HG03196 (cell line): ENCODE measurements around the gene ERBB3.
A peak's percentile ranks its signal among the peaks of the same experiment; 100 is the strongest.
"Not testable (repeated sequence)": the region's sequence is repeated elsewhere in the genome, so short reads cannot be mapped to it uniquely, and the experiment has no call there.

Experiments
- ATAC-seq: cut with Tn5 transposase; IDR thresholded peaks from one replicate; pipeline ENCODE4 v1.9.1; 2021; ENCODE audit not compliant: unreplicated experiment

ERBB3 gene

DNA sequence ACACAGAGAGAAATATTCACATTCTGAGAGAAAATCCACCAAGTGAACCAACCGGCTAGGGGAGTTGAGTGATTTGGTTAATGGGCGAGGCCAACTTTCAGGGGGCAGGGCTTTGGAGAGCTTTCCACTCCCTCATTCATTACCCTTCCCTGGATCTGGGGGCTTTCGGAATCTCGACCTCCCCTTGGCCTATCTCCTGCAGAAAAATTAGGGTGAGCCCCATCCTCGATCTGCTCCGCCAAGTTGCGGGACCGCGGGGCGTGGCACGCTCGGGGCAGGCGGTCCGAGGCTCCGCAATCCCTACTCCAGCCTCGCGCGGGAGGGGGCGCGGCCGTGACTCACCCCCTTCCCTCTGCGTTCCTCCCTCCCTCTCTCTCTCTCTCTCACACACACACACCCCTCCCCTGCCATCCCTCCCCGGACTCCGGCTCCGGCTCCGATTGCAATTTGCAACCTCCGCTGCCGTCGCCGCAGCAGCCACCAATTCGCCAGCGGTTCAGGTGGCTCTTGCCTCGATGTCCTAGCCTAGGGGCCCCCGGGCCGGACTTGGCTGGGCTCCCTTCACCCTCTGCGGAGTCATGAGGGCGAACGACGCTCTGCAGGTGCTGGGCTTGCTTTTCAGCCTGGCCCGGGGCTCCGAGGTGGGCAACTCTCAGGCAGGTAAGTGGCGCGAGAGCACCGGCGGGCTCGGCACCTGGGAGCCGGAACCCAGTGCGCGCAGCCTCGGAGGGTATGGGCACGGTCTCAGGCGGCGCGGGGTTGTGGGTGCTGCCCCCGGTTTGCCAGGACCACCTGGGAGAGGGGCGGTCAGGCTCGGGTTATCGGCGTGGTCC, at the start of gene ERBB3:
ERBB3 (plus strand) TSS at position 443 of the 833 bp plus-strand sequence; CDS start at position 579, 136 bp downstream.
- no peak for ATAC-seq

DNA sequence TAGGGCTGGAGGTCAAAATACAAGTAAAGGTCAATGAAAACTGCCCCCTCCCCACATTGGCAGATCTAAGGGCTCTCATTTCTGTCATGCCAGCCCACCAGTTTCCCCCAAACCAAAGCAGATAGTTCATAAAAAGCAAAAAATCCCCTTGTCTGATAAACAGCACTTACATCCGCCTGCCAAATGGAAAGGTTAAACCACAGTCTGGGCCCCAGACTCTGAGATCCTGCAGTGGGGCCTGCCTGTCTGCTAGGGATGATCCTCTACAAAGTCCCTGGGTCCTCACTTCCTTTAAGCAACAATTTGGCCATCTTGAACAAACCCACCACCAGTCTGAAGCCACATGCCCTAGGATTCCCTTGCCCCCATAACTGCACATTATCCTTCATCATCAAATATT, 48.0 kb upstream of the ERBB3 start:
- ATAC-seq = no peak

DNA sequence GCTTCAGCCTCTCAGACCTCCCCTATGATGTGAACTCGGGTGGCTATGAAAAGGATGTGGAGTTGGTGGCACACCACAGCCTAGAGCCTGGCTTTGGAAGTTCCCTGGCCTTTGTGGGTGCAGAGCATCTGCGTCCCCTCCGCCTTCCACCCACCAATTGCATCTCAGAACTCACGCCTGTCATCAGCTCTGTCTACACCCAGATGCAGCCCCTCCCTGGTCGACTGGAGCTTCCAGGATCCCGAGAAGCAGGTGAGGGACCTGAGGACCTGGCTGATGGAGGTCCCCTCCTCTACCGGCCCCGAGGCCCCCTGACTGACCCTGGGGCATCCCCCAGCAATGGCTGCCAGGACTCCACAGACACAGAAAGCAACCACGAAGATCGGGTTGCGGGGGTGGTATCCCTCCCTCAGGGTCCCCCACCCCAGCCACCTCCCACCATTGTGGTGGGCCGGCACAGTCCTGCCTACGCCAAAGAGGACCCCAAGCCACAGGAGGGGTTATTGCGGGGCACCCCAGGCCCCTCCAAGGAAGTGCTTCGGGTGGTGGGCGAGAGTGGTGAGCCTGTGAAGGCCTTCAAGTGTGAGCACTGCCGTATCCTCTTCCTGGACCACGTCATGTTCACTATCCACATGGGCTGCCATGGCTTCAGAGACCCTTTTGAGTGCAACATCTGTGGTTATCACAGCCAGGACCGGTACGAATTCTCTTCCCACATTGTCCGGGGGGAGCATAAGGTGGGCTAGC, 45.2 kb upstream of the ERBB3 start:
- no peak for ATAC-seq

GRCh38 chr12:56037161-56037560, 42.8 kb upstream of the ERBB3 start:
- no peak for ATAC-seq

DNA sequence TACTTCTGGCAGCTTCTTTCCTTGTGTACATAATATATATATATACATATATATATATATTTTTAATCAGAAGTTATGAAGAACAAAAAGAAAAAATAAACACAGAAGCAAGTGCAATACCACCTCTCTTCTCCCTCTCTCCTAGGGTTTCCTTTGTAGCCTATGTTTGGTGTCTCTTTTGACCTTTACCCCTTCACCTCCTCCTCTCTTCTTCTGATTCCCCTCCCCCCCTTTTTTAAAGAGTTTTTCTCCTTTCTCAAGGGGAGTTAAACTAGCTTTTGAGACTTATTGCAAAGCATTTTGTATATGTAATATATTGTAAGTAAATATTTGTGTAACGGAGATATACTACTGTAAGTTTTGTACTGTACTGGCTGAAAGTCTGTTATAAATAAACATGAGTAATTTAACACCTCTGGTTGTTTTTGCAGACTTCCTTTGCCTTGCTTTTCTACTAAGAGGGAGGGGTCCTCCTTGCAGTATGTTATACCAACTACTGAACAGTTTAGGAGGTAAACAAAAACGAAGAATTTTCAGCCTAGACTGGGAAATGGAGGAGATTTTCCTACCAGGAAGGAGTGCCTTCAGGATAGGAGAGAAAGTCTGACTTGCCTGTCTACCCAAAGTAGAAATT, 41.8 kb upstream of the ERBB3 start:
- no peak for ATAC-seq

GRCh38 chr12:56040151-56040550, 39.8 kb upstream of the ERBB3 start:
- ATAC-seq = no peak

- ATAC-seq = no peak
These were observed 38.9 kb upstream of the ERBB3 start for GRCh38 chr12:56040963-56041551.

DNA sequence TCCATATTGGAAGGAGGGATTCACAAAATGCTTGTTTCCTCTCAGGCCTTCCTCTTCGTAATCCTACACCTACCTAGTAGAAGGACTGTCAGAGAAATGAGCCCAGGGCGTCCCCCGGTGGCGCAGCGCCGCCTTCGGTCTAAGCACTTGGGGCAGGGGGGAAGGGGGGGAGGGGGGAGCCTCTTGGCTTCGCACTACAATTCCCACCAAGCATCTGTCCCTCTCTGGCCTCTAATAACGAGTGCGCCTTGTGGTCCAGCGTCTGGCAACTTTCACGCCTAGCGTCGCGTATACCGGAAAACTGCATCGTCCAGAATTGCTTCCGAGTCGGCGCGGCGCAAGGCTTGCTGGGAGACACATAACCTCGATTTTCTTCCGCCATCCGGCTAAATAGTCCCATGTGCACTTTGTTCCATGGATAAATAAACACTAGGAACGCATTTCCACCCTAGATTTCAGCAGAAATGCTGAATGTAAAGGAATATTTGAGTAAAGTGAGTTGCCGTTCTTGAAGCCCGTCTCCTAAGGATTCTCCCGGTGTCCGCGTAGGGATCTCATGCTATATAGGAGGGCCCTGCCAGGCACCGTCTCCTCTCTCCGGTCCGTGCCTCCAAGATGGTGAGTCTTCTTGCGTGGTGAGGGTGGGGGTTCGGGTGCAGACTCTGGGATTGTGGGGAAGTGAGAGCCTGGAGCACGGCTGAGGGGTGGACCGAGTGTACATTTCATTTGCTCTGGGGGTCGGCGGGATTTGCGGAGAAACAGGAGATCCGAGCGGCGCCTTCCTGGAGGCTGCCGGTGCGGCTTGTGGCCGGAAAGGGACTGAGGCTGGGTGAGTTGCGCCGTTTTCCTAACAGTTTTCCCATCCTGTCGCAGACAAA, 38.2 kb upstream of the ERBB3 start, which contains the start of gene RPS26:
RPS26 (plus strand) TSS at position 367 of the 878 bp plus-strand sequence; CDS start at position 616, 249 bp downstream.
- peak; percentile 92 for ATAC-seq

DNA sequence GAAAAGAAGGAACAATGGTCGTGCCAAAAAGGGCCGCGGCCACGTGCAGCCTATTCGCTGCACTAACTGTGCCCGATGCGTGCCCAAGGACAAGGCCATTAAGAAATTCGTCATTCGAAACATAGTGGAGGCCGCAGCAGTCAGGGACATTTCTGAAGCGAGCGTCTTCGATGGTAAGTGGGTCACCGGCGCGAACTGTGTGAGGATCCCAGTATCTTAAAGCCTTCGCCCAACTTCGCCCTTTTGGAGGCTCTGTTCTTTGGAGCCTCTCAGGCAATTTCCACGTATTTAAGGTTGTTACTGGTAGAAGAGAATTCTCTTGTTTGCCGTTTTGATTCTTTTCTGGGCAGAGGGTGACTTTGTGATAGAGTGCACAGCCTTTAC, 37.5 kb upstream of the ERBB3 start:
- not testable (repeated sequence) for ATAC-seq

GRCh38 chr12:56042843-56043242, 37.1 kb upstream of the ERBB3 start:
- no peak for ATAC-seq

GRCh38 chr12:56046027-56046780, 33.8 kb upstream of the ERBB3 start:
- ATAC-seq = no peak

GRCh38 chr12:56053407-56053893, 26.5 kb upstream of the ERBB3 start:
- ATAC-seq = no peak

DNA sequence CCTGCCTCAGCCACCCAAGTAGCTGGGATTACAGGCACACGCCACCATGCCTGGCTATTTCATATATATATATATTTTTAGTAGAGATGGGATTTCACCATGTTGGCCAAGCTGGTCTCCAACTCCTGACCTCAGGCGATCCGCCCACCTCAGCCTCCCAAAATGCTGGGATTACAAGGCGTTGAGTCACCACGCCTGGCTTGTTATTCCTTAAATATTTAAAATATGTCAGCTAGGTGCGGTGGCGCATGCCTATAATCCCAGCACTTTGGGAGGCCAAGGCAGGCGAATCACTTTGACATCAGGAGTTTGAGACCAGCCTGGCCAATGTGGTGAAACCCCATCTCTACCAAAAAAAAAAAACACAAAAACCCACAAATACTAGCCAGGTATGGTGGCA, 20.0 kb upstream of the ERBB3 start:
- not testable (repeated sequence) for ATAC-seq

DNA sequence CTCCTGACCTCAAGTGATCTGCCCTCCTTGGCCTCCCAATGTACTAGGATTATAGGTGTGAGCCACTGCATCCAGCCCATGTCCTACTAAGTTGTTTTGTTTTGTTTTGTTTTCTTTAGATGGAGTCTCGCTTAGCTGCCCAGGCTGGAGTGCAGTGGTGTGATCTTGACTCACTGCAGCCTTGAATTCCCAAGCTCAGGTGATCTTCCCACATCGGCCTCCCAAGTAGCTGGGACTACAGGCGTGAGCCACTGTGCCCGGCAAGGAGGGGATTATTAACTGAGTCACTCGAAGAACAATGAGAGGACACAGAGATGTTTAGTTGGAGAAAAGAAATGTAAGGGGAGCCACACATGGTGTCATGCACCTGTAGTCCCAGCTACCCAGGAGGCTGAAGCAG, 18.0 kb upstream of the ERBB3 start:
- ATAC-seq = no peak

GRCh38 chr12:56062996-56063395, 17.0 kb upstream of the ERBB3 start:
- ATAC-seq = no peak

- ATAC-seq = no peak
These were observed 8.3 kb upstream of the ERBB3 start for GRCh38 chr12:56071648-56072047.

- no peak for ATAC-seq
These were observed 5.6 kb upstream of the ERBB3 start for GRCh38 chr12:56074396-56074795.

DNA sequence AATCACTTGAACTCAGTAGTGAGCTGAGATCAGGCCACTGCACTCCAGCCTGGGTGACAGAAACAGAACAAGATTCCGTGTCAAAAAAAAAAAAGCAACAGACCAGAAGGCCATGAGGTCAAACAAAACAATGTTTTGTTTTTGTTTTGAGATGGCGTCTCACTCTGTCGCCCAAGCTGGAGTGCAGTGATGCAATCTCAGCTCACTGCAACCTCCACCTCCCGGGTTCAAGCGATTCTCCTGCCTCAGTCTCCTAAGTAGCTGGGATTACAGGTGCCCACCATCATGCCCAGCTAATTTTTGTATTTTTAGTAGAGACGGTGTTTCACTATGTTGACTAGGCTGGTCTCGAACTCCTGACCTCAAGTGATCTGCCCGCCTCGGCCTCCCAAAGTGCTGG, 2.0 kb upstream of the ERBB3 start:
- not testable (repeated sequence) for ATAC-seq

DNA sequence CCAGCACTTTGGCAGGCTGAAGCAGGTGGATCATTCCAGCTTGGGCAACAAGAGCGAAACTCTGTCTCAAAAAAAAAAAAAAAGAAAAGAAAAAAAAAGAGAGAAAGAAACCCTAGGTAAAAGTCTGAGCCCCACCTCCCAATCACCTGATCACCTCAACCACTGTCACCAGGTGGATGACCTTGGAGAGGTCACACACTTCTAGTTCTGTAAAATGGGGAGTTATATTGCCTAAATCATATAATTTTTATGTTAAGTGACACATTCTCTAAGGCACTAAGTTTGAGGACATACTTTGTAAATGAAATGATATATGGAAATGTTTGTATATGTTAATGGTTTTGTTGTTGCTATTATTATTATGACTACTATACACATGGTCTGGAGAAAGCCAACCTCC, 1.5 kb upstream of the ERBB3 start:
- no peak for ATAC-seq
